Mesothelial cell of epicardium (in vitro differentiated cells): ENCODE data around the gene CENPX. TPM values are rescaled to one million over a fixed set of nuclear protein-coding genes. Genes with fewer than 3 reads are reported as not detected.

Experiments
- DNase-seq, 2 experiments: peaks; one replicate each; pipeline ENCODE4 v3.0.0; 2021; ENCODE audit warnings: low spot score in 2 of 2; ENCODE audit not compliant: unreplicated experiment in 2 of 2
- H3K27ac Mint-ChIP-seq: 2 replicates; pipeline ENCODE4 v1.8.0; 2021; ENCODE audit warnings: mixed read lengths
- H3K27me3 Mint-ChIP-seq: 2 replicates; pipeline ENCODE4 v1.8.0; 2021; ENCODE audit warnings: low read depth, mixed read lengths
- H3K36me3 Mint-ChIP-seq: 2 replicates; pipeline ENCODE4 v1.8.0; 2021; ENCODE audit warnings: mixed read lengths
- H3K4me1 Mint-ChIP-seq: 2 replicates; pipeline ENCODE4 v1.8.0; 2021; ENCODE audit warnings: mixed read lengths
- H3K4me3 Mint-ChIP-seq: 2 replicates; pipeline ENCODE4 v1.8.0; 2021; ENCODE audit warnings: mild to moderate bottlenecking, moderate library complexity, mixed read lengths
- H3K9me3 Mint-ChIP-seq: 2 replicates; pipeline ENCODE4 v1.8.0; 2021; ENCODE audit warnings: mixed read lengths
- total RNA-seq: library from RNA; stranded (reverse); gene quantifications from 3 replicates; pipeline ENCODE4 v1.2.1, GENCODE V29; 2021
- TF ChIP-seq, protein P1 (sequence below): fragments of 200-600 bp; sonication (generic); IDR thresholded peaks from one replicate; pipeline ENCODE4 v1.5.0; 2021; ENCODE audit warnings: antibody characterized with exemption; ENCODE audit not compliant: unreplicated experiment

The CENPX gene
- total RNA-seq, 1 donor from 2014 or later: 40.6 TPM

DNA sequence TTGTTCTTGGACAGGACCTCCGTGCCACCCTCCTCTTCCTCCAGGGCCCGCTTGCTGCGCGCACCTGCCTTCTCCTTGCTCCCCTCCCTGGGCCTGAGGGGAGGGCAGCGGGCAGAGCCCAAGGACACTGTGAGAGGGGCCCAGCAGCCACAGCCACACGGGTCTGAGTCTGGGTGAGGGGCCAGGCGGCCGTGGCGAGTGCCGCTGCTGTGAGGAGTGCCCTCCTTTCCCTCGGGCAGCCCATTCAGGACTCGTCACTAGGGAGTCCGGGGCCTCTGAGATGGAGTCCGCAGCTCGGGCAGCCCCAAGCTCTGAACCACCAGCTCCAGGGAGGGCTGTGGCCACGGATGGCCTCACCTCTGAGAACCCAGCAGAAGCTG, 37.3 kb upstream of the CENPX start:
- Mint-ChIP-seq H3K4me3 (no peak overlapping the region), H3K36me3 (peaks cover 5% of the 10 kb centered on the region), H3K27me3 (no peaks in the 10 kb centered on the region), H3K27ac (no peak overlapping the region), H3K9me3 (no peaks in the 10 kb centered on the region), H3K4me1 (no peaks in the 10 kb centered on the region)
- DNase-seq: no peak
- TF ChIP-seq, protein P1, sequence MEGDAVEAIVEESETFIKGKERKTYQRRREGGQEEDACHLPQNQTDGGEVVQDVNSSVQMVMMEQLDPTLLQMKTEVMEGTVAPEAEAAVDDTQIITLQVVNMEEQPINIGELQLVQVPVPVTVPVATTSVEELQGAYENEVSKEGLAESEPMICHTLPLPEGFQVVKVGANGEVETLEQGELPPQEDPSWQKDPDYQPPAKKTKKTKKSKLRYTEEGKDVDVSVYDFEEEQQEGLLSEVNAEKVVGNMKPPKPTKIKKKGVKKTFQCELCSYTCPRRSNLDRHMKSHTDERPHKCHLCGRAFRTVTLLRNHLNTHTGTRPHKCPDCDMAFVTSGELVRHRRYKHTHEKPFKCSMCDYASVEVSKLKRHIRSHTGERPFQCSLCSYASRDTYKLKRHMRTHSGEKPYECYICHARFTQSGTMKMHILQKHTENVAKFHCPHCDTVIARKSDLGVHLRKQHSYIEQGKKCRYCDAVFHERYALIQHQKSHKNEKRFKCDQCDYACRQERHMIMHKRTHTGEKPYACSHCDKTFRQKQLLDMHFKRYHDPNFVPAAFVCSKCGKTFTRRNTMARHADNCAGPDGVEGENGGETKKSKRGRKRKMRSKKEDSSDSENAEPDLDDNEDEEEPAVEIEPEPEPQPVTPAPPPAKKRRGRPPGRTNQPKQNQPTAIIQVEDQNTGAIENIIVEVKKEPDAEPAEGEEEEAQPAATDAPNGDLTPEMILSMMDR: no peak

GRCh38 chr17:82059272-82060000, 36.8 kb upstream of the CENPX start:
- H3K4me3 Mint-ChIP-seq: no peak overlapping the region
- H3K27ac Mint-ChIP-seq: no peak overlapping the region
- no peak for DNase-seq
- H3K9me3 Mint-ChIP-seq: no peaks in the 10 kb centered on the region
- no peaks in the 10 kb centered on the region for H3K4me1 Mint-ChIP-seq
- no peaks in the 10 kb centered on the region for H3K27me3 Mint-ChIP-seq
- H3K36me3 Mint-ChIP-seq: peaks cover 5% of the 10 kb centered on the region
- TF ChIP-seq, protein P1: no peak

DNA sequence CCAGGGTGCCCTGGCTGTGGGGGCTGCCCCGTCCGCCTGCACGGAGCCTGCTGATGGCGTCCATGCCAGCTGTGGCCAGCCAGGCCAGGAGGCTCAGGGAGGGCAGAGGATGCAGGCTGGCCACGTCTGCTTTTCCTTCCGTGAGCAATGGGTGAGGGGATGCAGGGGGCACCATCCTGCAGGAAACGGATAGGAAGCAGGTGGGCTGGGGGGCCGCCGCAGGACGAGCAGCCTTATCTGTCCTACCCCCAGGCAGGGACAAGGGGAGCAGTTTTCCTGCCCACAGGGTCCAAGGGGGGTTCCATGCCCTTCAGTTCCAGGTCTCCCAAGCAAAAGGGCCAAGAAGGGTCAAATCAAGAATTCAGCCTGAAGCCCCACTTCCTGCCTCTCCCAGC, 36.2 kb upstream of the CENPX start:
- Mint-ChIP-seq H3K4me3 (no peak overlapping the region), H3K27me3 (no peaks in the 10 kb centered on the region), H3K27ac (no peak overlapping the region), H3K36me3 (peaks cover 5% of the 10 kb centered on the region), H3K9me3 (no peaks in the 10 kb centered on the region), H3K4me1 (no peaks in the 10 kb centered on the region)
- TF ChIP-seq, protein P1: no peak
- no peak for DNase-seq

- Mint-ChIP-seq H3K9me3 (no peaks in the 10 kb centered on the region), H3K4me3 (no peak overlapping the region), H3K4me1 (peaks cover 2% of the 10 kb centered on the region), H3K27me3 (no peaks in the 10 kb centered on the region), H3K27ac (no peak overlapping the region), H3K36me3 (peaks cover 5% of the 10 kb centered on the region)
- TF ChIP-seq, protein P1: no peak
- DNase-seq: no peak
Measured at GRCh38 chr17:82058230-82058854, 35.7 kb upstream of the CENPX start.

- Mint-ChIP-seq H3K27ac (no peak overlapping the region), H3K36me3 (peaks cover 5% of the 10 kb centered on the region), H3K4me3 (no peak overlapping the region), H3K4me1 (peaks cover 6% of the 10 kb centered on the region), H3K9me3 (no peaks in the 10 kb centered on the region), H3K27me3 (no peaks in the 10 kb centered on the region)
- TF ChIP-seq, protein P1: no peak
- DNase-seq: no peak
Measured at GRCh38 chr17:82056729-82057621, 34.3 kb upstream of the CENPX start.
